Neural crest cell (in vitro differentiated cells): Measurements from ENCODE around the gene CLIC5. TPM values are rescaled to one million over a fixed set of nuclear protein-coding genes. Genes with fewer than 3 reads are reported as not detected.

Experiments used
- DNase-seq: peaks from one replicate; pipeline ENCODE4 v3.0.0; 2021; ENCODE audit warnings: low read depth, mixed read lengths, low spot score
- H3K27ac Mint-ChIP-seq: one replicate; pipeline ENCODE4 v1.8.0; 2021; ENCODE audit warnings: mild to moderate bottlenecking, mixed read lengths; ENCODE audit not compliant: unreplicated experiment
- H3K27me3 Mint-ChIP-seq: 2 replicates; pipeline ENCODE4 v1.8.0; 2021; ENCODE audit warnings: low read depth, mild to moderate bottlenecking, mixed read lengths
- H3K36me3 Mint-ChIP-seq: 2 replicates; pipeline ENCODE4 v1.8.0; 2021; ENCODE audit warnings: low read depth, mild to moderate bottlenecking, mixed read lengths
- H3K4me1 Mint-ChIP-seq: 2 replicates; pipeline ENCODE4 v1.8.0; 2021; ENCODE audit warnings: mixed read lengths
- H3K4me3 Mint-ChIP-seq: one replicate; pipeline ENCODE4 v1.8.0; 2021; ENCODE audit warnings: mild to moderate bottlenecking, mixed read lengths
- H3K9me3 Mint-ChIP-seq: 2 replicates; pipeline ENCODE4 v1.8.0; 2021; ENCODE audit warnings: mixed read lengths
- CTCF ChIP-seq: fragments of 200-600 bp; sonication (generic); conservative IDR thresholded peaks from 2 replicates; pipeline ENCODE4 v1.5.0; 2021; ENCODE audit warnings: antibody characterized with exemption, mild to moderate bottlenecking
- total RNA-seq: library from RNA; stranded (reverse); gene quantifications from 2 replicates; pipeline ENCODE4 v1.2.1, GENCODE V29; 2021

CLIC5 gene
- total RNA-seq, 1 donor from 2014 or later = not detected

GRCh38 chr6:45832063-45832462 lies 183.6 kb downstream of the CLIC5 start:
- TF ChIP-seq CTCF = no peak
- no peak overlapping the region for H3K4me3 Mint-ChIP-seq
- no peak for DNase-seq
- H3K9me3 Mint-ChIP-seq = peaks cover 3% of the 10 kb centered on the region
- no peak overlapping the region for H3K27ac Mint-ChIP-seq
- H3K27me3 Mint-ChIP-seq = no peaks in the 10 kb centered on the region
- no peaks in the 10 kb centered on the region for H3K36me3 Mint-ChIP-seq
- peaks cover 3% of the 10 kb centered on the region for H3K4me1 Mint-ChIP-seq

Other genes with a start within 250 kb of the CLIC5 start
- 3.3 and 3.6 TPM in 2 replicates for gene ENPP4, start 114.1 kb upstream of the CLIC5 start, total RNA-seq
- gene ENPP5, start 155.1 kb upstream of the CLIC5 start, total RNA-seq = 0.36 and 0.68 TPM in 2 replicates